Nephron (organoid): ENCODE data around the gene FKRP.
"Not testable (repeated sequence)": the region's sequence is repeated elsewhere in the genome, so short reads cannot be mapped to it uniquely, and the experiment has no call there.

Experiments
- H3K27ac Mint-ChIP-seq, 3 experiments: 2 replicates each; pipeline ENCODE4 v1.8.0; 2020; ENCODE audit warnings: mixed read lengths in 3 of 3, mild to moderate bottlenecking in 2 of 3, moderate library complexity in 1 of 3
- H3K27me3 Mint-ChIP-seq: 2 replicates; pipeline ENCODE4 v1.8.0; 2021; ENCODE audit warnings: low read depth, mild to moderate bottlenecking, moderate library complexity, mixed read lengths
- H3K36me3 Mint-ChIP-seq: 2 replicates; pipeline ENCODE4 v1.8.0; 2020; ENCODE audit warnings: low read depth, mixed read lengths
- H3K4me1 Mint-ChIP-seq: 2 replicates; pipeline ENCODE4 v1.8.0; 2020; ENCODE audit warnings: mixed read lengths
- H3K4me3 Mint-ChIP-seq, 3 experiments: 2 replicates each; pipeline ENCODE4 v1.8.0; 2020; ENCODE audit warnings: mild to moderate bottlenecking in 3 of 3, mixed read lengths in 3 of 3, moderate library complexity in 2 of 3
- H3K9me3 Mint-ChIP-seq: 2 replicates; pipeline ENCODE4 v1.8.0; 2020; ENCODE audit warnings: mixed read lengths
- CTCF ChIP-seq, 3 experiments: fragments of 200-600 bp; sonication (generic); IDR thresholded peaks; one replicate each; pipeline ENCODE4 v1.5.0; 2021; ENCODE audit warnings: antibody characterized with exemption in 3 of 3; ENCODE audit not compliant: unreplicated experiment in 3 of 3

Gene FKRP

GRCh38 chr19:46761418-46761831, 15.6 kb downstream of the FKRP start:
- no peak for TF ChIP-seq CTCF (IDR thresholded peaks at IDR 0.05; ENCODE audit: unreplicated experiment in 3 of 3)
- peaks cover 13% of the 10 kb centered on the region for H3K36me3 Mint-ChIP-seq
- H3K4me1 Mint-ChIP-seq, result peaks cover 17% of the 10 kb centered on the region
- no peaks in the 10 kb centered on the region for H3K27me3 Mint-ChIP-seq
- H3K4me3 Mint-ChIP-seq, result no peak overlapping the region
- H3K27ac Mint-ChIP-seq, result peak overlapping the region in 1 of 3 experiments; percentile 70
- no peaks in the 10 kb centered on the region for H3K9me3 Mint-ChIP-seq

DNA sequence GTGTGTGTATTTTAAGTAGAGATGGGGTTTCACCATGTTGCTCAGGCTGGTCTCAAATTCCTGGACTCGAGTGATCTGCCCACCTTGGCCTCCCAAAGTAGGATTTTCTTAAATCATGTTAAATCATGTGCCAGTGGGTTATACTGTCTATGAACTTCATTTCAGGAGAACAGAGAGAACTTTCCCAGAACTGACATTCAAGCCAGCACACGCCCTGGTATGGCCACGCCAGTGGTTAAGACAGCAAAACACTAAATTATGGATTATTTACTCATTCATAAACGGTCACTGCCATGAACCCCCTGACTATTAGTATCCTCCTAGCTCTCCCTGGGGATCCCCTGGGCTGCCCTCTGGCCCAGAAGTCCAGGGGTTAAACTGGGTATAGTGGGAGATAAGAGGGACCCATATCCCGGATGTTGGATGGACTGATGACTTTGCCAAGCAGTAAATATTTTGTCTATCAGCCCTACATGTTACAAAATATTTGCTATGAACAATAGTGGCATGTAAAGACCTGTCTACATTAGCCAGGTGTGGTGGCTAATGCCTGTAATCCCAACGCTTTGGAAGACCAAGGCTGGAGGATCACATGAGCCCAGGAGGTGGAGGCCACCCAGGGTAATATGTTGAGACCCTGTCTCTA, 16.5 kb downstream of the FKRP start:
- Mint-ChIP-seq H3K4me1 (peaks cover 17% of the 10 kb centered on the region), H3K4me3 (no peak overlapping the region), H3K36me3 (peaks cover 6% of the 10 kb centered on the region), H3K27ac (no peak overlapping the region), H3K9me3 (no peaks in the 10 kb centered on the region), H3K27me3 (no peaks in the 10 kb centered on the region)
- TF ChIP-seq CTCF (IDR thresholded peaks at IDR 0.05; ENCODE audit: unreplicated experiment in 3 of 3), result no peak

GRCh38 chr19:46764817-46765291, 19.0 kb downstream of the FKRP start:
- H3K4me3 Mint-ChIP-seq, result no peak overlapping the region
- peaks cover 20% of the 10 kb centered on the region for H3K4me1 Mint-ChIP-seq
- peak overlapping the region in 2 of 3 experiments; percentile 18 to 19 for H3K27ac Mint-ChIP-seq
- H3K9me3 Mint-ChIP-seq, result no peaks in the 10 kb centered on the region
- H3K36me3 Mint-ChIP-seq, result no peaks in the 10 kb centered on the region
- no peaks in the 10 kb centered on the region for H3K27me3 Mint-ChIP-seq
- TF ChIP-seq CTCF (IDR thresholded peaks at IDR 0.05; ENCODE audit: unreplicated experiment in 3 of 3), result no peak

DNA sequence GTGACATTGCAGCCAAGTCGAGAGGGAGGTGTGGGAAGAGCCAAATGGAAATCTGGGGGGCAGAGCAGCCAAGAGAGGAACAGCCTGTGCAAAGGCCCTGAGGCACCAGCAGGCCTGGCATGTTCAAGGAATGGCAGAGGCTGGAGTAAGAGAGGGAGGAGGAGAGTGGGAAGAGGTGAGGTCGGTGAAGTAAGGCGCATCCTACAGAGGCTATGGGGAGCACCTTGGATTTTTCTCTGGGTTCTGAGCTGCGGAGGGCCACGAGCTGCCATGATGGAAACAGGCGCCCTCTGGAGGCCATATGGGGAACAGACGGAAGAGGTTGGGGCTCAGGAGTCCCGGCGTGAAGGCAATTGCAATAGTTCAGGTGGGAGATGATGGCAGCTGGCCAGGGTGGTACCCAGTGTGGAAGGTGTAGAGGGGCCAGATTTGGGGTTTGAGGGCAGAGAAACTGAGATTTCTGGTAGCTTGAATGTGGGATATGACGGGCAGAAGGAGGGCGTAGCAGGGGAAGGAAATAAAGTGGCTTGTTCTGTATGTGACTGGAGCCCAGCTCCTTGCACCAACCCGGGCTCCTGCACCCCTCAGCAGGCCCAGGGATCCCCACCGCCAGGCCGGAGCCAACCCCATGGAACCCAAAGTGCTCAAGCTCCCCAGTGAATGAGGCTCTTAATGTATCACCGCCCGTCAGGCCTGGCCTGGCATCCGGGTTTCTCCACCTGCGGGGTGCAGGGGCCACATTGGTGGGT, 20.9 kb downstream of the FKRP start:
- no peaks in the 10 kb centered on the region for H3K9me3 Mint-ChIP-seq
- peaks cover 11% of the 10 kb centered on the region for H3K4me1 Mint-ChIP-seq
- H3K27me3 Mint-ChIP-seq, result no peaks in the 10 kb centered on the region
- H3K27ac Mint-ChIP-seq, result peak overlapping the region in 2 of 3 experiments; percentile 9 to 76
- H3K36me3 Mint-ChIP-seq, result no peaks in the 10 kb centered on the region
- H3K4me3 Mint-ChIP-seq, result no peak overlapping the region
- peak; percentile 44 to 48 (median 47) for TF ChIP-seq CTCF (IDR thresholded peaks at IDR 0.05; ENCODE audit: unreplicated experiment in 3 of 3)

DNA sequence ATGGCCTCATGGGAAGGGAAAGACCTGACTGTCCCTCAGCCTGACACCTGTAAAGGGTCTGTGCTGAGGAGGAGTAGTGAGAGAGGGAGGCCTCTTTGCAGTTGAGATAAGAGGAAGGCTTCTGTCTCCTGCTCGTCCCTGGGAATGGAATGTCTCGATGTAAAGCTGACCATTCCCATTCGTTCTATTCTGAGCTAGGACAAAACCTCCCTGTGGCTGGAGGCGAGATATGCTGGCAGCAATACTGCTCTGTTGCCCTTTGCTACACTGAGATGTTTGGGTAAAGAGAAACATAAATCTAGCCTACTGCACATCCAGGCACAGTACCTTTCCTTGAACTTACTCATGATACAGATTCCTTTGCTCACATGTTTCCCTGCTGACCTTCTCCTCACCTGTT, 22.9 kb downstream of the FKRP start:
- H3K4me3 Mint-ChIP-seq, H3K9me3 Mint-ChIP-seq, H3K36me3 Mint-ChIP-seq, H3K27me3 Mint-ChIP-seq: not testable (repeated sequence)
- H3K4me1 Mint-ChIP-seq, result peaks cover 11% of the 10 kb centered on the region
- peak overlapping the region; percentile 55 to 88 (median 77) for H3K27ac Mint-ChIP-seq

GRCh38 chr19:46772170-46773017, 26.5 kb downstream of the FKRP start:
- no peak overlapping the region for H3K4me3 Mint-ChIP-seq

More at GRCh38 chr19:46772170-46773017, 26.5 kb downstream of the FKRP start:
- peaks cover 27% of the 10 kb centered on the region for H3K36me3 Mint-ChIP-seq
- H3K4me1 Mint-ChIP-seq, result peaks cover 11% of the 10 kb centered on the region
- H3K27ac Mint-ChIP-seq, result no peak overlapping the region
- TF ChIP-seq CTCF (IDR thresholded peaks at IDR 0.05; ENCODE audit: unreplicated experiment in 3 of 3), result no peak
- H3K27me3 Mint-ChIP-seq, result no peaks in the 10 kb centered on the region
- no peaks in the 10 kb centered on the region for H3K9me3 Mint-ChIP-seq
